ENCODE data around the gene RSPH6A. TPM values are rescaled to one million over a fixed set of nuclear protein-coding genes. Genes with fewer than 3 reads are reported as not detected.

RSPH6A gene
- total RNA-seq, 2 experiments from 2014 or later: 0.17 to 0.25 TPM

DNA sequence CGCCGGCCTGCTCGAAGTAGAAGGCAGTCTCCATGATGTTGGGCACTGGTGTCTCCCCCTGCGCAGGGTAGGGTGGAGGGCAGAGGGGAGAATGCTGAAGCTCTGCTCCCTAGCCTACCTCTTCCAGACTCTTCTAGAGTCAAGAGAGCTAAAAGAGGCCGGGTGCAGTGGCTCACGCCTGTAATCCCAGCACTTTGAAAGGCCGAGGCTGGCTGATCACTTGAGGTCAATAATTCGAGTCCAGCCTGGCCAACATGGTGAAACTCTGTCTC is 10.2 kb downstream of the RSPH6A start:
- no peak overlapping the region for H3K4me3 Mint-ChIP-seq
- no peak overlapping the region for H3K27ac Mint-ChIP-seq
- TF ChIP-seq, protein P1, sequence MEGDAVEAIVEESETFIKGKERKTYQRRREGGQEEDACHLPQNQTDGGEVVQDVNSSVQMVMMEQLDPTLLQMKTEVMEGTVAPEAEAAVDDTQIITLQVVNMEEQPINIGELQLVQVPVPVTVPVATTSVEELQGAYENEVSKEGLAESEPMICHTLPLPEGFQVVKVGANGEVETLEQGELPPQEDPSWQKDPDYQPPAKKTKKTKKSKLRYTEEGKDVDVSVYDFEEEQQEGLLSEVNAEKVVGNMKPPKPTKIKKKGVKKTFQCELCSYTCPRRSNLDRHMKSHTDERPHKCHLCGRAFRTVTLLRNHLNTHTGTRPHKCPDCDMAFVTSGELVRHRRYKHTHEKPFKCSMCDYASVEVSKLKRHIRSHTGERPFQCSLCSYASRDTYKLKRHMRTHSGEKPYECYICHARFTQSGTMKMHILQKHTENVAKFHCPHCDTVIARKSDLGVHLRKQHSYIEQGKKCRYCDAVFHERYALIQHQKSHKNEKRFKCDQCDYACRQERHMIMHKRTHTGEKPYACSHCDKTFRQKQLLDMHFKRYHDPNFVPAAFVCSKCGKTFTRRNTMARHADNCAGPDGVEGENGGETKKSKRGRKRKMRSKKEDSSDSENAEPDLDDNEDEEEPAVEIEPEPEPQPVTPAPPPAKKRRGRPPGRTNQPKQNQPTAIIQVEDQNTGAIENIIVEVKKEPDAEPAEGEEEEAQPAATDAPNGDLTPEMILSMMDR (IDR thresholded peaks at IDR 0.05): no peak
- Histone ChIP-seq H3K9me3 (ENCODE audit: control insufficient read depth in 1 of 2, insufficient read depth in 1 of 2, low read length in 2 of 2) (no peaks in the 10 kb centered on the region), H3K27me3 (ENCODE audit: control insufficient read depth in 1 of 2, insufficient read depth in 2 of 2, low read length in 2 of 2) (peaks cover 2 to 4% of the 10 kb centered on the region in 2 experiments), H3K36me3 (ENCODE audit: insufficient read depth, low read length) (no peaks in the 10 kb centered on the region), H3K27ac (ENCODE audit: low read depth in 1 of 2, low read length in 2 of 2) (no peak overlapping the region), H3K4me3 (ENCODE audit: low read length) (no peak overlapping the region), H3K4me1 (ENCODE audit: insufficient read depth, low read length) (peaks cover 2% of the 10 kb centered on the region)
- no peaks in the 10 kb centered on the region for H3K36me3 Mint-ChIP-seq (ENCODE audit: low read depth)
- ATAC-seq (ENCODE audit: poor library complexity): no peak
- POLR2A ChIA-PET: no interaction called here
- DNase-seq: no peak
- intact Hi-C loops (cut with DNase I, micrococcal nuclease): no loop called here
- no peaks in the 10 kb centered on the region for H3K4me1 Mint-ChIP-seq (ENCODE audit: low read depth)
- CTCF ChIA-PET: no interaction called here
- H3K9me3 Mint-ChIP-seq: no peaks in the 10 kb centered on the region
- H3K27me3 Mint-ChIP-seq: peaks cover 16% of the 10 kb centered on the region

DNA sequence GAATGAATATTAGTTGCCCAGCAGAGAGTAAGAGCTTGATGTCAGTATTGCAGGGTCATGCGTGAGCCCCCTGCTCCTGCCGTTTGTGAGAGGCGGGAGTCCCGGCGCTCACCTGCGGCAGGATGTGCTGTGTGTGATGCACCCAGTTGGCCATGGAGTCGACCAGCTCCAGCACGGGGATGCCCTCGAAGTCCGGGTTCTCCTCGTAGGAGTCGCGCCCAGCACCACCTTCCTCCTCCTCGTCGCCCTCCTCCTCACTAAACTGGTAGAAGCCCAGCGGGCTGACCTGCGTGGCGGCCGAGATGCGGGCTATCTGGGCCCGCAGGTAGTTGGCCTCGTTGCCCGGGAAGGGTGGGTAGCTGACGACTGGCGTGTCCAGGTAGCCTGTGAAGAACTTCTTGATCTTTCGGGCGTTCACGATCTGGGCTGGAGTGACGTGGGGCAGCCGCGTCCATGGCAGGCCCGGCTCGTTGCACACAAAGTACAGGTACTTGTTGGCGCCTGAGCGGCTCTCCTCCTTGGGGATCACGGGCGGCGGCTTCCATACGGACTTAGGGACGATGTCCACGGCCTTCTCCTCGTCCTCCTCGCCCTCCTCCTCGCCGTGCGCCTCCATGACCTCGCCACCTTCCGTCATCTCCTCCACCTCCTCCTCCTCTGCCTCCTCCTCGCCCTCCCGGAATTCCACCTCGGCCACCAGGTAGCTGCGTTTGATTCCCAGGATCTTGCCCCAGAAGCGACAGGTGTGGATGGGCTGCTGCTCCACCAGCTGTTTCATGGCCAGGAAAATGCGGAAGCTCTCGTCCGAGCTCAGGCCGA is 10.8 kb downstream of the RSPH6A start:
- DNase-seq (no peak), ATAC-seq (ENCODE audit: poor library complexity) (no peak)
- ChIA-PET CTCF (no interaction called here), POLR2A (no interaction called here)
- Mint-ChIP-seq H3K36me3 (ENCODE audit: low read depth) (no peaks in the 10 kb centered on the region), H3K9me3 (no peaks in the 10 kb centered on the region), H3K27me3 (peaks cover 16% of the 10 kb centered on the region), H3K4me1 (ENCODE audit: low read depth) (no peaks in the 10 kb centered on the region), H3K4me3 (no peak overlapping the region), H3K27ac (no peak overlapping the region)
- Histone ChIP-seq H3K27ac (ENCODE audit: low read depth in 1 of 2, low read length in 2 of 2) (no peak overlapping the region), H3K9me3 (ENCODE audit: control insufficient read depth in 1 of 2, insufficient read depth in 1 of 2, low read length in 2 of 2) (no peaks in the 10 kb centered on the region), H3K27me3 (ENCODE audit: control insufficient read depth in 1 of 2, insufficient read depth in 2 of 2, low read length in 2 of 2) (peaks cover 6% of the 10 kb centered on the region in 2 experiments), H3K36me3 (ENCODE audit: insufficient read depth, low read length) (no peaks in the 10 kb centered on the region), H3K4me3 (ENCODE audit: low read length) (no peak overlapping the region), H3K4me1 (ENCODE audit: insufficient read depth, low read length) (peaks cover under 1% of the 10 kb centered on the region)
- TF ChIP-seq, protein P1 (IDR thresholded peaks at IDR 0.05): no peak
- intact Hi-C loops (cut with DNase I, micrococcal nuclease): no loop called here

DNA sequence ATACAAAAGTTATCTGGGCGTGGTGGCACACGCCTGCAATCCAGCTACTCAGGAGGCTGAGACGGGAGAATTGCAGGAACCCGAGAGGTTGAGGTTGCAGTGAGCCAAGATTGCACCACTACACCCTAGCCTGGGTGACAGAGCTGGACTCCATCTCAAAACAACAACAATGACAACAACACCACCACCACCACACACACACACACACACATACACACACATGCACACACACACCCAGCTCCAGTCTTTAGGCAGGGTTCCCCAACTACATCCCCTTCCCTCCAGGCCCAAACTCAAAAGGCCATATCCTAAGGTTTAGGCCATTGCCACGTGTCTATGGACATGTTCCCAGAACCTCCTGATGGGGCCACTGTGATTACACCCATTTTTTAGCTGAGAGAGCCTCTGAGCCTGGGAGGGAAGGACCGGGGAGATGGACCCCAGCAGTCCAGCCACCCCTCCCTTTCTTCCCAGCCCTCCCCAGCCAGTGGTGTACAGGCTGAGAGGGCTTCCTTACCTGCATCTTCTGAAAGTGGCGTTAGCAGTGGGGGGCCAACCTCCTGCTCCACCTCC is 13.4 kb downstream of the RSPH6A start:
- no peak for DNase-seq
- POLR2A ChIA-PET: interaction anchor here (3.6 kb wide), 1 partner anchor 32 kb away, joined by 52 read pairs; the partner anchor contains the start of gene SIX5
- Mint-ChIP-seq H3K4me3 (no peak overlapping the region), H3K27ac (no peak overlapping the region), H3K36me3 (ENCODE audit: low read depth) (no peaks in the 10 kb centered on the region), H3K27me3 (peaks cover 28% of the 10 kb centered on the region), H3K4me1 (ENCODE audit: low read depth) (peaks cover 5% of the 10 kb centered on the region), H3K9me3 (no peaks in the 10 kb centered on the region)
- Histone ChIP-seq H3K27me3 (ENCODE audit: control insufficient read depth in 1 of 2, insufficient read depth in 2 of 2, low read length in 2 of 2) (peaks cover 12 to 14% of the 10 kb centered on the region in 2 experiments), H3K4me1 (ENCODE audit: insufficient read depth, low read length) (peaks cover 7% of the 10 kb centered on the region), H3K27ac (ENCODE audit: low read depth in 1 of 2, low read length in 2 of 2) (no peak overlapping the region), H3K9me3 (ENCODE audit: control insufficient read depth in 1 of 2, insufficient read depth in 1 of 2, low read length in 2 of 2) (no peaks in the 10 kb centered on the region), H3K4me3 (ENCODE audit: low read length) (no peak overlapping the region), H3K36me3 (ENCODE audit: insufficient read depth, low read length) (no peaks in the 10 kb centered on the region)
- intact Hi-C loops (cut with DNase I, micrococcal nuclease): no loop called here
- CTCF ChIA-PET: no interaction called here
- TF ChIP-seq, protein P1 (IDR thresholded peaks at IDR 0.05): no peak
- ATAC-seq (ENCODE audit: poor library complexity): no peak

Data from CD4-positive, alpha-beta T cell (primary cell).